ENCODE measurements around the gene BMP8A. TPM values are rescaled to one million over a fixed set of nuclear protein-coding genes. Genes with fewer than 3 reads are reported as not detected.

The BMP8A gene
- total and polyA plus RNA-seq, 8 donors, result 0.26 to 6.0 (median 1.5) TPM

DNA sequence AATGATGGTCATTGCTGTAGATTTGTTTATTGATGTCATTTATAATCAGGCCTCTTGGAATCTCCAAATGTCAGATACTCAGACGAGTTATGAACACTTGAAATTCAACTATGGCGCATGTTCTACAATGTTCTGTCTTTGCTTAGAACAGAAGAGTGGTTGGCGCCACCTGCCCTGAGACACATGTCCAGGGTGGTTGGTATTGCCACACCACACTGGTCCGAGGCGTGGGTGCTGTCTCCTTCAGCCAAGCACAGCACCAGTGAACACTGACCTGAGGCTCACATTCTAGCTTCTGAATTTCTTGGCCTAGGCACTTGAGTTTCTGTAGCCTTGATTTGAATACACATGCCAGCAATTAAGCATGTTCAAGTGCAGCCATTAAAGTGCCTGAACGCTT is 10.1 kb upstream of the BMP8A start:
- Histone ChIP-seq H3K36me3 (peaks cover 0 to 39% (median 22%) of the 10 kb centered on the region in 3 donors), H3K4me3 (no peak overlapping the region), H3K27ac (no peak overlapping the region), H3K4me1 (no peaks in the 10 kb centered on the region), H3K27me3 (no peaks in the 10 kb centered on the region), H3K9me3 (no peaks in the 10 kb centered on the region)
- 87 to 93% methylated on average over 6 of the region's 6 CpGs for WGBS, 2 donors
- no peak for TF ChIP-seq CTCF (IDR thresholded peaks at IDR 0.05)
- ATAC-seq (no peak), FAIRE-seq (no peak), DNase-seq (no peak)
- intact Hi-C loops (cut with DNase I), result no loop called here

DNA sequence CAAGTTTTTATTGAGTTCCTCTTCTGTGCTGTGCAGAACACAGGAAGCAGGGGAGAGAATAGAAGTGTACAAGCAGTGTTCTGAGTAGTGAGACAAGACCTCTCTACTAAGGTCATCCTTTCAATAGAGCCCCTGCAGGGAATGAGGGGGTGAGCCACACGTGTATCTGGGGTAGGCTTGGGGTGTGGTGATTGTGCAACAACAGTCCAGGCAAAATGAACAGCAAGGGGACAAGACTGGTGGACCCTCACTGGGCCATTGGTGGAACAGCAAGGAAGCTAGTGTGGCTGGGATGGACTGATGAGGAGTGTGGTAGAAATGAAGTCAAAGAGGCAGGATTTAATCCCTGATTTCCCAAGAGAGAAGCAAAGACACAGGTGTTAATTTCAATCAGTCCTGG is 8.2 kb upstream of the BMP8A start:
- ATAC-seq, result no peak
- no peak for DNase-seq
- no peak for TF ChIP-seq CTCF (IDR thresholded peaks at IDR 0.05)
- H3K9me3 ChIP-seq, result no peaks in the 10 kb centered on the region
- no peak overlapping the region for H3K27ac ChIP-seq
- no peak for FAIRE-seq
- WGBS, 2 donors, result 57 to 60% methylated on average over 1 of the region's 1 CpG
- H3K4me3 ChIP-seq, result no peak overlapping the region
- intact Hi-C loops (cut with DNase I), result no loop called here
- no peaks in the 10 kb centered on the region for H3K27me3 ChIP-seq
- peaks cover 0 to 44% (median 22%) of the 10 kb centered on the region in 3 donors for H3K36me3 ChIP-seq
- peaks cover 0 to 3% (median 0%) of the 10 kb centered on the region in 3 donors for H3K4me1 ChIP-seq

DNA sequence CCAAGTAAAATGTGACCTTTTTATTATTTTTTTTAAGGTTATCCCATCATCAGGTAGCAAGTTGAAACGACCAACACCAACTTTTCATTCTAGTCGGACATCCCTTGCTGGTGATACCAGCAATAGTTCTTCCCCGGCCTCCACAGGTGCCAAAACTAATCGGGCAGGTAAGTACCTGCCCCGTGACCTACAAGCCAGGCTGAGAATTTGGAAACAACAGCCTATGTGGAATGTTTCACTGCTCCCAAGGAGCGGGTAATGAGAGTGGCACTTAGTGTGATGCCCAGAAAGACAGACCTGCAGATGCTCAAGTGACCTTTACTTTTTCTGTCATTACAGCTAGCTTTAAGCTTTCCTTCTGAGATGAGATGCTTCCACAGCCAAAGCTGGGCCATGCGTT is 6.9 kb upstream of the BMP8A start:
- no peak overlapping the region for H3K27ac ChIP-seq

GRCh38 chr1:39485046-39485803 is 6.2 kb upstream of the BMP8A start:
- H3K4me3 ChIP-seq, result no peak overlapping the region
- no peaks in the 10 kb centered on the region for H3K27me3 ChIP-seq
- peaks cover 0 to 3% (median 0%) of the 10 kb centered on the region in 3 donors for H3K4me1 ChIP-seq
- FAIRE-seq (no peak), ATAC-seq (no peak), DNase-seq (no peak)
- no peaks in the 10 kb centered on the region for H3K9me3 ChIP-seq
- TF ChIP-seq CTCF (IDR thresholded peaks at IDR 0.05), result no peak
- H3K36me3 ChIP-seq, result peaks cover 0 to 31% (median 19%) of the 10 kb centered on the region in 3 donors
- no peak overlapping the region for H3K27ac ChIP-seq
- intact Hi-C loops (cut with DNase I), result no loop called here
- WGBS, 2 donors, result 87 to 91% methylated on average over 14 of the region's 14 CpGs

More for the DNA sequence above, 6.9 kb upstream of the BMP8A start:
- DNase-seq, result no peak
- H3K4me1 ChIP-seq, result peaks cover 0 to 3% (median 0%) of the 10 kb centered on the region in 3 donors
- TF ChIP-seq CTCF (IDR thresholded peaks at IDR 0.05), result no peak
- no peak for ATAC-seq
- no peaks in the 10 kb centered on the region for H3K9me3 ChIP-seq
- H3K4me3 ChIP-seq, result no peak overlapping the region
- peaks cover 0 to 38% (median 22%) of the 10 kb centered on the region in 3 donors for H3K36me3 ChIP-seq
- intact Hi-C loops (cut with DNase I), result no loop called here
- 87 to 91% methylated on average over 7 of the region's 7 CpGs for WGBS, 2 donors
- H3K27me3 ChIP-seq, result no peaks in the 10 kb centered on the region
- no peak for FAIRE-seq

GRCh38 chr1:39488012-39488545 is 3.4 kb upstream of the BMP8A start:
- H3K4me3 ChIP-seq, result no peak overlapping the region
- DNase-seq, result no peak
- H3K9me3 ChIP-seq, result no peaks in the 10 kb centered on the region
- 96 to 97% methylated on average over 5 of the region's 5 CpGs for WGBS, 2 donors
- no peak for ATAC-seq
- intact Hi-C loops (cut with DNase I), result no loop called here
- H3K36me3 ChIP-seq, result peaks cover 0 to 17% (median 4%) of the 10 kb centered on the region in 3 donors
- no peaks in the 10 kb centered on the region for H3K27me3 ChIP-seq
- no peak overlapping the region for H3K27ac ChIP-seq
- TF ChIP-seq CTCF (IDR thresholded peaks at IDR 0.05), result no peak
- H3K4me1 ChIP-seq, result peaks cover 0 to 3% (median 0%) of the 10 kb centered on the region in 3 donors
- no peak for FAIRE-seq

Data from pancreas (tissue), 10 donors.